PC-9 (cell line): ENCODE data around the gene DXO. TPM values are rescaled to one million over a fixed set of nuclear protein-coding genes. Genes with fewer than 3 reads are reported as not detected.

ENCODE experiments used
- BruUV-seq: library from RNA; stranded (reverse); fragments of 400-500 nt; replicated peaks from 2 replicates; lab custom pipeline; 2021; lab: Mats Ljungman, UMichigan
- CTCF ChIA-PET: fragments of 300-600 bp; sonication (Branson Sonifier 250); formaldehyde crosslinking; loops from one replicate; lab custom pipeline; 2022; ENCODE audit warnings: antibody characterized with exemption; lab: Charles Lee
- POLR2A ChIA-PET: fragments of 300-600 bp; sonication (Branson Sonifier 250); formaldehyde crosslinking; loops from one replicate; lab custom pipeline; 2022; ENCODE audit warnings: antibody characterized with exemption; ENCODE audit not compliant: unreplicated experiment; lab: Charles Lee
- DNase-seq, 2 experiments: peaks; one replicate each; pipeline versions ENCODE4 v3.0.0 to v3.0.0-alpha.2; 2015 to 2022; ENCODE audit warnings: mixed read lengths in 1 of 2
- H2AFZ ChIP-seq: fragments of 200-600 bp; sonication (generic); 2 replicates; pipeline ENCODE4 v1.8.1; 2017; ENCODE audit warnings: antibody characterized with exemption
- H3F3A ChIP-seq: fragments of 200-600 bp; sonication (generic); 2 replicates; pipeline ENCODE4 v1.8.1; 2017; ENCODE audit warnings: antibody characterized with exemption, mild to moderate bottlenecking, low read depth; ENCODE audit not compliant: insufficient read depth
- H3K27ac ChIP-seq: fragments of 200-600 bp; sonication (generic); 2 replicates; pipeline ENCODE4 v1.6.1; 2016; ENCODE audit warnings: mixed run types
- H3K27me3 ChIP-seq: fragments of 200-600 bp; sonication (generic); 2 replicates; pipeline ENCODE4 v1.6.1; 2016; ENCODE audit warnings: low read depth, mixed run types; ENCODE audit not compliant: insufficient read depth
- H3K36me3 ChIP-seq: fragments of 200-600 bp; sonication (generic); 2 replicates; pipeline ENCODE4 v1.6.1; 2016; ENCODE audit warnings: low read depth, mixed run types
- H3K4me1 ChIP-seq: fragments of 200-600 bp; sonication (generic); replicated peaks from 2 replicates; pipeline ENCODE4 v1.6.1; 2016; ENCODE audit warnings: mixed run types; ENCODE audit not compliant: insufficient read depth
- H3K4me2 ChIP-seq: fragments of 200-600 bp; sonication (generic); 2 replicates; pipeline ENCODE4 v1.6.1; 2017; ENCODE audit warnings: mixed run types
- H3K4me3 ChIP-seq: fragments of 200-600 bp; sonication (generic); 2 replicates; pipeline ENCODE4 v1.6.1; 2016; ENCODE audit warnings: mixed run types
- H3K79me2 ChIP-seq: fragments of 200-600 bp; sonication (generic); 2 replicates; pipeline ENCODE4 v1.6.1; 2017; ENCODE audit warnings: low read depth, mixed run types
- H3K9me2 ChIP-seq: fragments of 200-600 bp; sonication (generic); 2 replicates; pipeline ENCODE4 v1.8.1; 2017; ENCODE audit warnings: mild to moderate bottlenecking; ENCODE audit not compliant: insufficient read depth
- H3K9me3 ChIP-seq: fragments of 200-600 bp; sonication (generic); 2 replicates; pipeline ENCODE4 v1.8.1; 2016; ENCODE audit warnings: low read depth; ENCODE audit not compliant: insufficient read depth
- H4K20me1 ChIP-seq: fragments of 200-600 bp; sonication (generic); 2 replicates; pipeline ENCODE4 v1.8.1; 2017; ENCODE audit not compliant: insufficient read depth
- CTCF ChIP-seq: fragments of 200-600 bp; sonication (generic); conservative IDR thresholded peaks from 2 replicates; pipeline ENCODE4 v1.6.1; 2017; ENCODE audit warnings: mixed run types, antibody characterized with exemption, mild to moderate bottlenecking, moderate library complexity
- EZH2 ChIP-seq: fragments of 200-600 bp; sonication (generic); IDR thresholded peaks from 2 replicates; pipeline ENCODE4 v1.8.0; 2017; ENCODE audit warnings: antibody characterized with exemption, low read depth
- intact Hi-C: fragments of 100-400 bp; cut with micrococcal nuclease; formaldehyde crosslinking; loops from one replicate; pipeline ENCODE4 v1.10.0; 2022; ENCODE audit not compliant: unreplicated experiment
- microRNA-seq: library from miRNA; unstranded; fragments of <30 nt; microRNA quantifications from one replicate; pipeline ENCODE4 v1.2.0, GENCODE V29; 2021; ENCODE audit warnings: borderline number of aligned reads, borderline replicate concordance
- total RNA-seq: library from RNA; stranded (reverse); gene quantifications from 2 replicates; pipeline ENCODE4 v1.2.3, GENCODE V29; 2021

DXO gene
- total RNA-seq, 1 experiment from 2014 or later, result 24.5 TPM

- Histone ChIP-seq H3K9me2 (no peaks in the 10 kb centered on the region), H3K4me2 (no peak overlapping the region), H3K9me3 (no peaks in the 10 kb centered on the region), H3K4me1 (peaks cover 5% of the 10 kb centered on the region; the same call in 1 of the 2 replicates), H3K4me3 (no peak overlapping the region), H3K36me3 (no peaks in the 10 kb centered on the region), H3K27ac (no peak overlapping the region), H3F3A (0 out of 2 replicates have a peak, but pooled peaks cover 8% of the 10 kb centered on the region), H4K20me1 (no peaks in the 10 kb centered on the region), H3K79me2 (no peaks in the 10 kb centered on the region), H2AFZ (no peak overlapping the region), H3K27me3 (no peaks in the 10 kb centered on the region)
- BruUV-seq, result no TSS peak
- TF ChIP-seq EZH2 (no peak), CTCF (no peak)
- intact Hi-C loops, result no loop called here
- ChIA-PET POLR2A (interaction anchor here (0.6 to 0.7 kb wide), 2 partner anchors 372 to 524 kb away, joined by 3 to 11 read pairs; no protein-coding TSS in a partner anchor), CTCF (no interaction called here)
- no peak for DNase-seq
Measured at GRCh38 chr6:31922942-31923341, 49.0 kb downstream of the DXO start.

DNA sequence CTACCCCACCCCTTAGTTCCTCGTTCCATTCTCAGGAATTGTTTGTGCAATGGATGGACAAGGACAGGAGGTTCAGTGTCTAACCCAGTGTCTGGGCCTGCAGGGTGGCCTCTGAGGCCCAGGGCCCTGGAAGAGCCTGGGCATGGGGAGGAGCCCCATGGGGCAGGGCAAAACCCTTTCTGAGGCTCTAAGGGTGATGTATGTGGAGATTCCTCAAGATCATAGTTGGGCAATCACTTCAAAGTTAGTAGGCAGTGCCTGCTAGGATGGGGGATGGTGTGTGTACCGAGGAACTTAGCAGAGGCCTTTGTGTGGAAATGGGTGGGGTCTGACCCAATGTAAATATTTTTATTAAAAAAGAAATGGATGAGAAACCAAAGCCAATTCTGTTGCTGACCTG, 51.1 kb downstream of the DXO start:
- H3K9me3 ChIP-seq, result no peaks in the 10 kb centered on the region
- peaks cover 5% of the 10 kb centered on the region; the same call in 1 of the 2 replicates for H3K4me1 ChIP-seq
- H3K27ac ChIP-seq, result no peak overlapping the region
- H3K36me3 ChIP-seq, result no peaks in the 10 kb centered on the region
- 0 out of 2 replicates have a peak, but pooled peaks cover 8% of the 10 kb centered on the region for H3F3A ChIP-seq
- no peak overlapping the region for H3K4me2 ChIP-seq
- no peak overlapping the region for H2AFZ ChIP-seq
- H3K79me2 ChIP-seq, result no peaks in the 10 kb centered on the region
- ChIA-PET CTCF (interaction anchor here (0.7 kb wide), 2 partner anchors 65 to 230 kb away, joined by 3 read pairs; no protein-coding TSS in a partner anchor), POLR2A (interaction anchor here (0.7 kb wide), 1 partner anchor 154 kb away, joined by 7 read pairs; no protein-coding TSS in a partner anchor)
- H3K9me2 ChIP-seq, result no peaks in the 10 kb centered on the region
- no peak for DNase-seq
- TF ChIP-seq EZH2, result no peak
- no peak for TF ChIP-seq CTCF
- no peak overlapping the region for H3K4me3 ChIP-seq
- no peaks in the 10 kb centered on the region for H4K20me1 ChIP-seq
- H3K27me3 ChIP-seq, result no peaks in the 10 kb centered on the region
- no TSS peak for BruUV-seq
- intact Hi-C loops, result no loop called here

Small RNA genes within 50 kb of the gene (microRNA-seq; reads per million reads assigned to microRNA genes)
- not detected for gene MIR1236

Other genes with a start within 250 kb of the DXO start
- gene MPIG6B, start 248.8 kb downstream of the DXO start, total RNA-seq, result 0.43 and 0.59 TPM in 2 replicates
- gene DDAH2, start 242.8 kb downstream of the DXO start, total RNA-seq, result 58.3 and 99.6 TPM in 2 replicates
- 546 and 599 TPM in 2 replicates for gene CLIC1, start 235.6 kb downstream of the DXO start, total RNA-seq
- 50.0 and 68.8 TPM in 2 replicates for gene MSH5, start 232.1 kb downstream of the DXO start, total RNA-seq
- 11.1 and 16.9 TPM in 2 replicates for gene SAPCD1, start 209.5 kb downstream of the DXO start, total RNA-seq
- 6.0 and 9.6 TPM in 2 replicates for gene VWA7, start 194.8 kb downstream of the DXO start, total RNA-seq
- gene VARS1, start 176.4 kb downstream of the DXO start, total RNA-seq, result 99.6 and 124 TPM in 2 replicates
- gene LSM2, start 165.2 kb downstream of the DXO start, total RNA-seq, result 67.5 and 74.3 TPM in 2 replicates
- gene HSPA1L, start 156.9 kb downstream of the DXO start, total RNA-seq, result 2.3 and 2.6 TPM in 2 replicates
- gene HSPA1A, start 156.6 kb downstream of the DXO start, total RNA-seq, result 378 and 385 TPM in 2 replicates
- gene HSPA1B, start 144.4 kb downstream of the DXO start, total RNA-seq, result 334 and 340 TPM in 2 replicates
- 23.1 and 23.4 TPM in 2 replicates for gene NEU1, start 109.3 kb downstream of the DXO start, total RNA-seq
- gene SLC44A4, start 93.1 kb downstream of the DXO start, total RNA-seq, result 44.4 and 44.9 TPM in 2 replicates
- gene EHMT2, start 74.4 kb downstream of the DXO start, total RNA-seq, result 57.3 and 68.3 TPM in 2 replicates
- gene ZBTB12, start 70.1 kb downstream of the DXO start, total RNA-seq, result 16.2 and 20.3 TPM in 2 replicates
- gene C2, start 44.4 kb downstream of the DXO start, total RNA-seq, result 0.96 and 2.4 TPM in 2 replicates
- gene CFB, start 26.0 kb downstream of the DXO start, total RNA-seq, result 22.6 and 25.5 TPM in 2 replicates
- 43.0 and 50.8 TPM in 2 replicates for gene NELFE, start 13.2 kb downstream of the DXO start, total RNA-seq
- 67.9 and 86.0 TPM in 2 replicates for gene SKIC2, start 13.0 kb downstream of the DXO start, total RNA-seq
- 7.0 and 9.3 TPM in 2 replicates for gene C4A, start 9.9 kb upstream of the DXO start, total RNA-seq
- gene C4B, start 42.7 kb upstream of the DXO start, total RNA-seq, result 7.5 and 8.3 TPM in 2 replicates
- gene CYP21A2, start 66.3 kb upstream of the DXO start, total RNA-seq, result 0.33 TPM in 1 of 2 replicates, not detected in the other
- 15.1 and 22.1 TPM in 2 replicates for gene TNXB, start 137.2 kb upstream of the DXO start, total RNA-seq
- gene ATF6B, start 156.1 kb upstream of the DXO start, total RNA-seq, result 87.2 and 102 TPM in 2 replicates
- gene FKBPL, start 158.2 kb upstream of the DXO start, total RNA-seq, result 11.6 and 12.6 TPM in 2 replicates
- 12.6 and 15.9 TPM in 2 replicates for gene PRRT1, start 179.8 kb upstream of the DXO start, total RNA-seq
- 38.2 and 42.5 TPM in 2 replicates for gene PPT2, start 182.0 kb upstream of the DXO start, total RNA-seq
- 23.3 and 26.0 TPM in 2 replicates for gene EGFL8, start 192.5 kb upstream of the DXO start, total RNA-seq
- gene AGPAT1, start 203.9 kb upstream of the DXO start, total RNA-seq, result 58.9 and 61.7 TPM in 2 replicates
- gene RNF5, start 206.3 kb upstream of the DXO start, total RNA-seq, result 45.6 and 51.3 TPM in 2 replicates
- 18.1 and 20.4 TPM in 2 replicates for gene AGER, start 212.1 kb upstream of the DXO start, total RNA-seq
- 88.2 and 89.3 TPM in 2 replicates for gene PBX2, start 218.1 kb upstream of the DXO start, total RNA-seq
- 8.6 and 10.4 TPM in 2 replicates for gene GPSM3, start 220.5 kb upstream of the DXO start, total RNA-seq